ENCODE data around the gene IL17C. TPM values are rescaled to one million over a fixed set of nuclear protein-coding genes. Genes with fewer than 3 reads are reported as not detected.
"Not testable (repeated sequence)": the region's sequence is repeated elsewhere in the genome, so short reads cannot be mapped to it uniquely, and the experiment has no call there.

The IL17C gene
- polyA plus RNA-seq, 4 donors = 0.20 TPM; not detected in 3

DNA sequence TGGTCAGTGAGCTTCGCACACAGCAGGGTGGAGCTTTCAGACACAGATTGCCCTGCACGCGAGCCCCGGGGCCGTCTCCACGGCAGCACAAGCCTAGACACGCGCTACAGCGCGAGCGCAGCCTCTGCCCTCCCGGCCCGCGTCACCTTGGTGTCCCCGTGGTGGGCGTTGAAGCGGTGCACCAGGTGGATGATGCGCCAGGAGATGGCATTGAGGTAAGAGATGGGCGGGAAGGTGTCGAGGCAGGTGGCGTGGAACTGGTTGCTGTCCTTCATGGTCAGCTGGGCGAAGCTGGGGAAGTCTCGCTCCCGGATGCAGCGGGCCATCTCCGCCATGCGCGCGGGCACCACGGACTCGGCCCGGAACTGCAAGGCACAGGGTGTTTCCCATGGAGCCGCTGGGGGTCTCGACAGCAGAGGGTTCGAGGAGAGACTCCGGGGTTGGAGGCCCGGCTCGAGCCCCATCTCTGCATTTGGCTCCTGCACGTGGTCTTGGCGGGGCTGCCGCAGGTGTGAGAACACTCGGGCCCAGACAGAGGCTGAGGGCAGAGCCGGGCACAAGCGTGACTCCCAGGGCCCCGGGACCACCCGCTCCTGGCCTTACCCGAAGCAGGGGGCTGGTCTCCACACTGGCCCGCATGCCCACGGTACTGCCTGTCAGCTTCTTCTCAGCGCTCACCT, 16.8 kb downstream of the IL17C start:
- DNase-seq (ENCODE audit: low read depth in 4 of 4, low spot score in 3 of 4) = no peak

DNA sequence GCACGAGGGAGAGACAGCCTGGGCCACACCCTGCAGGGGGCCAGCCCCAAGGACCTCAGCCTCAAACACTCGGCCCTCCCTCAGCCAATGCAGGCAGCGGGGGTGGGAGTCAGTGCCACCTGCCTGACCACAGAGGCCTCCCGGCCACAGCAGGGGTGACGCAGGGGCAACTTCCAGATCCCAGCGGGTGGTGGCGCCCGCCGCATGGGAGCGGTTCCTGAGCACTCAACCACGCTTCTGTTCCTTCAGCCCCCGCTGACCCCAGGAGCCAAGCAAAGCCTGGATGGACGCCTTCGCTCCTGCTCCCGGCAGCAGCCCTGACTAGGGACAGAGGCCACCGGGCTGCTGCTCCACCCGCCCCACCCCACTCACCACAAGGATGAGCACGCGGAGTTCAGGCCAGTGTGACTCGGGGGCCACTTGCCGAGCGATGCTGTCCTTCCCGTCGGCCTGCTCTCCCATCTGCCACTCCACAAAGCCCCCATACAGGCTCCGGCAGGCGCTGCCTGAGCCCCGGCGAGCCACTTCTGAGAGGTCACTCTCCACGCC, 17.4 kb downstream of the IL17C start:
- DNase-seq (ENCODE audit: low read depth in 4 of 4, low spot score in 3 of 4) = no peak

DNA sequence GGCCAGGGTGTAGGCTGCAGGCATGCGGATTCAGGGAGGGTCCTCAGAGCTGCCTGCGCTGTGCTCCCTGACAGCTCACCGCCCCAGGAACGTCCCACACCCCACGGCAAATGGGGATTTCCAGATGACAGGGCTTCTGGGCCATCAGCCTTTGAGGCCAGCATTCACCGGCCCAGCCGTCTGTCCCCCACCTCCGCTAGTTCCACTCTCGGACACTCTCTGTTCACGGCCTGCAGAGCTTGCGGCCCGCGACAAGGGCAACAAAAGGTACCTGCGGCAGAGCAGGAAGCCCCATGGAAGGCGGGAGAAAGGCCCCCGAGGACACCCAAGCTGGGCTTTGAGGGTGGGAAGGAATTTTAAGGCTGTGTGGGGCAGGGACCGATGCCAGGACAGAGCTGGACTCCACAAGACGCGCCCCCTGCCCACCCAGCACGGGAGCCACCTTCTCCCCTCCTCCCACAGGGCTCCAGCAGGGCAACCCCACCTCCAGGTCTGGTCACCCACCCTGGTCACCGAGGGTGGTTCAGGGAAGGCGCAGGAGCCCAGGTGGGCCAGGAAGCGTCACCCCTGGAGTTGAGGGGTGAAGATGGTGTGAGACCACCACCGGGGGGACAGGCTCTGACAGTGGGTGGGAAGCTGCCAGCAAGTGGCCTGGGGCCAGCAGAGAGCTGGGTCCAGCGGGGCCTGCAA, 18.1 kb downstream of the IL17C start:
- no peak for DNase-seq (ENCODE audit: low read depth in 4 of 4, low spot score in 3 of 4)

DNA sequence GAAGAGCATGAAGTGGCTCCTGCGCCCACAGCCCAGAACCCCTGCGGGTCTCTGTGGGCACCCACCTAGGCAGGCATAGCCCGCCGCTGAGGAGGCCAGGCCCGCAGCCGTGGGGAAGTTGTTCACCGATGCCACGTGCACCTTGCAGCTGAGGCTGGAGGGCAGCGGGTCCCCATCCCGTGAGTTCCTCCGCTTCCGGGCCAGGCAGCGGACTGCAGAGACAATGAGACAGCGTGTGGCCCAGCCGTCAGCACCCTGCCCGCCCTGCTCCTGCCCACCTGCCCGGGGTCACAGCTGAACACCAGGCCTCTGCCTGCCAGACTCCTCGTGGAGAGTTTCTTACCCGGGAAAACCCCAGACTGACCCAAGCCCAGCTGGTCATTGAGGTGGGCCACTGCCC, 19.0 kb downstream of the IL17C start:
- DNase-seq (ENCODE audit: low read depth in 4 of 4, low spot score in 3 of 4) = no peak

DNA sequence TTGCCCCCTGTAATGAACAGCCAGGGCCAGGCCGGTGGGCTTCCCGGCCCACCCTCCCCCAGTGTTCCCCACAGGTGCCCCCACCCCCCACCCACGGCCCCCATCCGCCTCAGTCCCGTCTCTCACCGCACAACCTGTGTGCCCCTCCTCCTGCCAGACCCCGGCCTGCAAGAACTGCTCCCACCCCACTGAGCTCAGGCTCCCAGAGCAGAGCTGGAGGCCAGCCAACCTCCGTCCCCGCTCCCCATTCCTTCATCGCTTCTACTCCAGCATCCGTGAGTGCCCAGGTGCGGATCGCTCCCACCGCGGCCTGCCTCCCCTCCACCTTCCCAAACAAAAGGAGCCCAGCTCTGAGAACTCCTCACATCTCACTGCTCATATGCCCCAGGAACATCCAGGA, 20.3 kb downstream of the IL17C start:
- no peak for DNase-seq (ENCODE audit: low read depth in 4 of 4, low spot score in 3 of 4)

DNA sequence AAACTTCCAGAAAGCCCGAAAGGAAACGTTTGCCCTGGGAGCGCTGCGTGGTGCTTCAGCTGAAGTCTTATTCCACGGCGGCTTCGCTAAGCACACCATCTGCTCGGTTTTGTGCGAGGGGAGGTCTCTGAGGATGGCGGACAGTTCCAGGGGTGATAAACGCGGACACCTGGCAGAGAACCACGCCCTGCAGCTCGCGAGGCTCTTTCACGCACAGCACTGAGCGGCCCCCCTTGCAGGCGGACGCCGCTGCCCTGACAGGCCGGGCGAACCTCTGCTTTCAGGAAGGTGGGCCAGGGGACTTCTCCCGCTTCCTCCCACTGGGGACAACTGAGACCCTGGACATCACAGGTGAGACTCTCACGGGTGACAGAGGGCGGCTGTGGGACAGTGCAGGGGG, 20.8 kb downstream of the IL17C start:
- no peak for DNase-seq (ENCODE audit: low read depth in 4 of 4, low spot score in 3 of 4)

DNA sequence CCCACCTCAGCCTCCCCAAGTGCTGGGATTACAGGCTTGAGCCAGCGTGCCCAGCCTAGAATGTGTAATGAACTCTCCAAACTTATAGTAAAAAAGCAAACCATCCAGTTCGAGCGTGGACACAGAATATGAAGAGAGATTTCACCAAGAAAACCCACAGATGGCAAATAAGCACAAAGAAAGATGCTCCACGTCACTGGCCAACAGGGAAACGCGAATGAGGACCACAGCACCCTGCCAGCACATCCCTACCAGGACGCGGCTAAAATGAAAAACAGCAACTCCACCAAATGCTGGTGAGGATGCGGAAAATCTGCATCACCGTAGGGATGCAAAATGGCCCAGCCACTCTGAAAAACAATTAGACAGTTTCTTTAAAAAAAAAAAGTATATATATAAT, 23.1 kb downstream of the IL17C start:
- DNase-seq (ENCODE audit: low read depth in 4 of 4, low spot score in 3 of 4) = no peak

DNA sequence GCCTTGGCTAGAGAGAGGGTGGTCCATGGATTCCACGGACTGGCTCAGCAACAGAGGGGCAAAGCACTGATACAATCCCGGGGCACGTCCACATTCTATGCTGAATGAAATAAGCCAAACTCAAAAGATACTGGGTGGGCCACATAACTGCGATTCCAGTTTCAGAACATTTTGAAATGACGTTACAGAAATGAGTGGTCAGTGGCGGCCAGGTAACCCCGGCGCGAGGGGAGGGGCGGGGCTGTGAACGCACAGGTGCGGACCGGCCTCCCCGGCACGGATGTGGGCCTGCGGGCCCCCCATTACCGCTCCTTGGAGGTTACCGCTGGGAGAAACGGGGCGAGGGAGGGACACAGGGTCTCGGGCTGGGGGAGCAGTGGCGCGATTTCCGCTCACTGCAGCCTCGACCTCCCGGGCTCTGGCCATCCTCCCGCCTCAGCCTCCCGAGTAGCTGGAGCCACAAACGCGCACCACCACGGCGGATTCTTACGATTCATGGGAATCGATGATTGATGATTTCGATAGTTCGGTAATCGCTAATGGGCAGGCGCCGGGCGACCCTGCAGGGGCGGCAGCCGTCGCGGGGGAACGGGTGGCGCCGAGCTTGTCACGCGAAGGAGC, 24.0 kb downstream of the IL17C start:
- DNase-seq (ENCODE audit: low read depth in 4 of 4, low spot score in 3 of 4) = no peak

DNA sequence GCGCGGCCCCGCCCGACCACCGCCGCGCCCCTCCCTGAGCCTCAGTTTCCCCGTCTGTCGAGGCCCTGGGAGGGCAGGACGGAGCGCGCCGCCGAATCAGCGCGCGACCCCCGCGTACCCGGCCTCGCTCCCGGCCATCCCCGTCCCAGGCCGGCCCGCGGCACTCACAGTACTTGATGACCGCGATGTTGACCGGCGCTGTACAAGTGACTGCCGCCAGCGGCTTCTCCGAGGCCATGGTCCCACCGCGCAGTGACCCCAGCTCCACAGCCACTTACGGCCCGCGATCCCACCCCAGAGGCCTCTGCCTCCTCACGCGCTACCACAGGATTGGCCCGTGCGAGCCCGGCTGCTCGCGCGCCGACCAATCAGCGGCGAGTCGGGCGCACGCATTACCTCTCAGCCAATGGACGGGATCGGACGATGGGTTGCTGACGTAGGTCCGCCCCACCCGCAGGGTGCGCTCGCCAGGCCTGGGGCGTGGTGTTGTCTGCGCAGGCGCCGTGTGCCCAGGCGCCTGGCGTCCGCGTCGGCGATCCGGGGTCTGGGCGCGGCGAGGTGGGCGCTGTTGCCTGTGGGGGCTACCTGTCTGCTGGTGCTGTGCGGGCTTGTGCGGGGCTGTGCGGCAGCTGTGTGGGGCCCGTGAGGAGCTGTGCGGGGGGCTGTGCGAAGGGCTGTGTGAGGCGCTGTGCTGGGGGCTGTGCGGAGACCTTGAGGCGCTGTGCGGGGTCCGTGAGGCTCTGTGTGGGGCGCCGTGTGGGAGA, 24.7 kb downstream of the IL17C start, which contains the start of gene MVD:
MVD (minus strand) TSS at position 249 of the 764 bp plus-strand sequence; CDS start at position 238, 11 bp downstream.
- peak; percentile 92 to 97 (median 94) for DNase-seq (ENCODE audit: low read depth in 4 of 4, low spot score in 3 of 4)

DNA sequence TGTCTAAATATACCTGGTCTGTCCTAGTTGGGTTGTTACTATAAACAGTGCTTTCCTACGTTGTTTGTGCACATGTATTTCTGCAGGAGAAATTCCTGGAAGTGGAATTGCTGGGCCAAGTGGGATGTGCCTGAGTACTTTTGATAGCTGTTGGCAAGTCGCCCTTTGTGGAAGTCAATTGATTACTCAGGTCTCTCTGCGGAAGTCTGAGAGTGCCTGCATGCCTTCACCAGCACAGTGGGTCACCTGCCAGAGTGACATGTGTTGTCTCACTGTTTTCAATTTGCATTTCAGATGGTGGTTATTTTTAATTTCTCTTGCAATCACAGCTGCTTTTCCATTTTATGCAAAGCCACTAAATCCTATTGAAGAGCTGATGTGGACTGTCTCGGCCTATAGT, 26.8 kb downstream of the IL17C start:
- DNase-seq (ENCODE audit: low read depth in 4 of 4, low spot score in 3 of 4) = no peak

DNA sequence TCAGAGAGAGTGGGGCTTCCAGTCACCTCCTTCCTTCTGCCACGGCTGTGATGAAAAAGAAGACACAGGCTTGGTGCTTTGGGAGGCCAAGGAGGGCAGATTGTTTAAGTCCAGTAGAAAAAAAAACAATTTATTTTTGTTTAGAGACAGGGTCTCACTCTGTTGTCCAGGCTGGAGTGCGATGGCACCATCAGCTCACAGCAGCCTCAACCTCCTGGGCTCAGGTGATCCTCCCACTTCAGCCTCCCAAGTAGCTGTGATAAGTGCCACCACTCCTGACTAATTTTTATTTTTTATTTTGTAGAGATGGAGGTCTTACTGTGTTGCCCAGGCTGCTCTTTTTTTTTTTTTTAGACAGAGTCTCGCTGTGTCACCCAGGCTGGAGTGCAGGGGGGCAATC, 27.2 kb downstream of the IL17C start:
- no peak for DNase-seq (ENCODE audit: low read depth in 4 of 4, low spot score in 3 of 4)

DNA sequence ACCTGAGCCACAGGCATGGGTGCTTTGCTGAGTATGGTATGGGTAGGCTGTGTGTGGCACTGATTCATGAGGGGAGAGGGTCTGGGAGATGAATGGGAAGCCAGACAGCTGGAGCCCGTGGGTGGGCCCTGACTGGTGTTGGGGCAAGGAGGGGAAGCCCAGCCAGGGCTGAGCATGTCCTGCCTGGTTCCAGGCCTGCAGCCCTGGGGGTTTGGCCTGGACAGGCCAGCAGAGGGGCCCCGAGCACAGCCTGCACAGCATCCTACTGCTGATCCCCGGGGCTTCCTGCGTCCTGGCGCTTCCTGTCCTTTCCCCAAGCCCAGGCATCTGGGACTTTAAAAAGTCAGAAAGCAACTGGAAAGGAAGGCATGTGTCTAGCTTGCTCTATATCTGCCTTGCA, 29.1 kb downstream of the IL17C start:
- no peak for DNase-seq (ENCODE audit: low read depth in 4 of 4, low spot score in 3 of 4)

DNA sequence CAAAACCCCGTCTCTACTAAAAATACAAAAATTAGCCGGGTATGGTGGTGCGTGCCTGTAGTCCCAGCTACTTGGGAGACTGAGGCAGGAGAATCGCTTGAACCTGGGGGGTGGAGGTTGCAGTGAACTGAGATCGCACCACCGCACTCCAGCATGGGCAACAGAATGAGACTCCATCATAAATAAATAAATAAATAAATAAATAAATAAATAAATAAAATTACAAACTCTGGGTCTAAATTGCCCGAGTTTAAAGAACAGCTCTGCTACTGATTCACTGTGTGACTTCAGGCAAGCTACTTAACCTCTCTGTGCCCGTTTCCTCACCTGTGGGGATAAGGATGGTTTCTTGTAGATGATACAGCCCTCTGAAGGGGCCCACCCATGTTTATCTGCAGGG, 31.1 kb downstream of the IL17C start:
- not testable (repeated sequence) for DNase-seq (ENCODE audit: low read depth in 4 of 4, low spot score in 3 of 4)

DNA sequence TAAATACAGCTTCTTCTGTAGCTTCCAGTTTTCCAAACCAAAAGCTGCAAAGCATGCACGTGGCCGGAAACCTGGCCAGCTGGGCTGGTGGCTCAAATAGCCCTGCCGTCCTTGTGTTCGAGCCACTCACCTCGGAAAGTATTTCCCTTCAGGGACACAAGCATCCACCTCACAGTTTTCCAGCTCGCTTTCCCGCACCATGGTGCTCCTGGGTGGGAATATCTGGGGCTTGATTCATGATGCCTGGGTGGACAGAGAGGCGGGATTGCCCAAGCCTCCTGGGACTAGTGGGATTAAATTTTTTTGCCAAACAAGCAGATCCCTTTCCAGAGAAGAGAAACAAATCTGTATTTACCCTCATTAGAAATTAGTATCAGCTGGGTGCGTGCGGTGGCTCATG, 31.6 kb downstream of the IL17C start:
- DNase-seq (ENCODE audit: low read depth in 4 of 4, low spot score in 3 of 4) = no peak

DNA sequence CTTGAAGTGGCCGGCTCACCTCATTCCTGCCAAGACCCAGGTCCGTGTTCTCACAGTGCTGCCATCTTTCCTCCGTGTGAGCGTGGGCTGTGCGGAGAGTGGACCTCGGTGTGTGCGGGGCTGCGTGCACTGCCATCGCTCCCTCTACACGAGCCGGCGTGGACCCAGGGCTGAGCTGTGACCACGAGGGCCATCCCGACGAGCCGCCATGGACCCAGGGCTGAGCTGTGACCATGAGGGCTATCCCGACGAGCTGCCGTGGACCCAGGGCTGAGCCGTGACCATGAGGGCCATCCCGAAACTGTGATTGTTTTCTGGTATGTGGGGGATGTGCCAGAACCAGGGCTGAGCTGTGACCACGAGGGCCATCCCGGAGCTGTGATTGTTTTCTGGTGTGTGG, 33.4 kb downstream of the IL17C start:
- no peak for DNase-seq (ENCODE audit: low read depth in 4 of 4, low spot score in 3 of 4)

DNA sequence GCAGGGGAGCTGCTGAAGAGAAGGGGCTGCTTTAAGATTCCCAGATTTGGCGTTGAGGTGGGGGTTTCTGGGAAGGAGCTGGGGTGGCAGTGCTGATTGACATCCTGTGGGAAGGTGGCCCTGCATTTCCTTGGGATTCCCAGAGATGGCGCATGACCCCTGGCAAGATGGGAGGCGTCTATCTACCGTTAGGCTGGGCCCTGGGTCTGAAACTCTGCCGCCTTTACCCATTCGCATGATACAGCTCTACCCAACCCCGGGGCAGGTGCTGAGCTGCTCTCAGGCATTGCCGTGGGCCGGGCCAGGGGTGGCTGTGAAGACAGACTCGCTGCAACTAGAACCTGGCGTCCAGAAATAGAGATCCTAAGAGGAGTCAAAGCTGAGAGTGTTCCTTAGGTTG, 34.4 kb downstream of the IL17C start:
- no peak for DNase-seq (ENCODE audit: low read depth in 4 of 4, low spot score in 3 of 4)

DNA sequence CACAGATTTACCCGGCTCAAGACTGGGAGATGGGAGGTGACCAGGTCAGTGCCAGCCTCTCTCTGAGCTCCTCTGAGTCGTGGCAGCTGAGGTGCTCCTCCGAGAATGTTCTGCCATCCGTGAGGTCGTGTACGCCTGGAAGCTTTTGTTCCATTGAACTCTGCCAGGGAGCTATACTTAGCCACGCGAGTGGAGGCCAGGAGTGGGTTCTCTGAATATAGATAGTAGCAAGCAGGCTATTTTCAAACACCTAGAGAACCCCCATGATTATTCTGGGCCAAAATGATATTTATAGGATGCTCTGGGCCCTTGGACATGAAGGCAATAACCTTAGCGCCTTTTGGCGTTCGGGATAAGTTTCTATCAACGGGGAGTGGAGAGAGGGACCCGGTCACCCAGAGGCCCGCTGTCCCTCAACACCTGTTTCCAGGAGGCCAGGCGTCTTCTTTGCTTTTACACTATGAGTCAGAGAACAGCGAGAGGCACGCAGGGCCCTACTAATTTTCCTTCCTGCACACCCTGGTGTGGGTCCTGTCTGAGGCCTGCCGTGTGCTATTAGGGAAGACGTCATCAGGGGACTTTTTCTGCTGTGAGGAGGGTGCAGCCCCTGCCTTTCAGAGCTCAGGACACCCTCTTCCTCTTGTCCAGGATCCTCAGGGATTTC, 35.5 kb downstream of the IL17C start:
- no peak for DNase-seq (ENCODE audit: low read depth in 4 of 4, low spot score in 3 of 4)

DNA sequence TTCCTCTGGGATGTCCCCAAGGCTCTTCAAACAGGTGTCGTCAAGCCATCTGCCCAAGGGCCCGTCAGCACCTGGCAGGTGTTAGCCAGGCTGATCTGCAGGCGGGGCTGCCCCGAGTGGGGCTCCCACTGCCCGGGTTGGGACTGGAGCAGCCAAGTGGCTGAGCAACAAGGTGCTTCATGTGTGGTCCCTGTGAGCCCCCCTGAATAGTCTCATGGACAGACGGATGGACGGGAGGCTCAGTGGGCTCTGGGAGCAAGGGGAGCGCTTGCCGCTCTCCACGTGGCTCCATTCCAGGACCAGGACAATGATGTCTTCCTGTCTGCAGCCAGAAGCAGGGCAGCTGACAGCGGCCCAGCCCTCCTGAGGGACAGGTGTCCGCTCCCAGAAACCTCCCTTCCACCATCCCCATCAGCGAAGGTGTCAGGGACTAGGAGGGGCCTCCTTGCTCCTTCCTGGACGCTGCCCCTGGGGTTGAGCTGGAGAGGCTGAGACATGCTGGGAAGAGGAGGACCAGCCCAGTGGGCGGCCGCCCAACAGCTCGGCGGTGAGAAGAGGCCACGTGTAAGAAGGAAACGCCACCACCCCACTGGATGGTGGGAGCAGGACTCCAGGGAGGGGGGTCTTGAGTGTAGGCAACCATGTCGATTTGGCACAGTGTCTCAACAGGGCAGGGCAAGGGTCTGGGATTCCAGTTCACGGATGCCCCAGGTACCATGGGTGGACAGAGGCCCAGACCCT, 38.3 kb downstream of the IL17C start:
- no peak for DNase-seq (ENCODE audit: low read depth in 4 of 4, low spot score in 3 of 4)

DNA sequence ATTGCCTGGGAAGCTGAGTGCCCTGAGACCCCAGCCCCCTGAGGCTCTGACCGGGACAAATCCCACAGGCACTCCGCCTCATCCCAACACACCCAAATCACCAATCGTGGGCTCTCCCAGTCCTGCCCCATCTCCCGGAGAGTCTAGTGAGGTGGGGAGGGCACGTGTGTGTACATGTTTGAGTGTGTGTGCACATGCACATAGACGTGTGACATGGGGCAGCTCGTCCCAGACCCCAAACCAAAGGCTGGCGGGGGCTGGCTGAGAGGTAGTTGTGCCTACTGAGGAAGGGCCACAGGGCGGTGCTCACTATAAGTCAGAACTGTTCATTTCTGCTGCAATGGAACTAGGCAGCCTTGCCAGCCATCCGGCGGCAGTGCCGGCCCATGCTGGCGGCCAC, 39.3 kb downstream of the IL17C start:
- DNase-seq (ENCODE audit: low read depth in 4 of 4, low spot score in 3 of 4) = no peak

All from right renal pelvis (tissue), 4 donors.